K562 (cell line): ENCODE data around the gene LRRC47. TPM values are rescaled to one million over a fixed set of nuclear protein-coding genes. Genes with fewer than 3 reads are reported as not detected.

ENCODE experiments used
- CBX5 ChIP-seq: IDR thresholded peaks from 2 replicates; pipeline ENCODE4 v1.6.1; 2014; ENCODE audit warnings: low read depth, borderline replicate concordance
- CCNT2 ChIP-seq: IDR thresholded peaks from 2 replicates; pipeline ENCODE4 v1.6.1; 2011; ENCODE audit warnings: borderline replicate concordance, low read depth, mild to moderate bottlenecking, moderate library complexity, mixed read lengths, low read length; ENCODE audit not compliant: insufficient read length; ENCODE audit errors: extremely low read depth
- E2F6 ChIP-seq, 2 experiments: IDR thresholded peaks; 2 replicates each; pipeline ENCODE4 v1.6.1; 2011; ENCODE audit warnings: borderline replicate concordance in 1 of 2, control low read depth in 1 of 2, low read depth in 1 of 2, low read length in 1 of 2, mild to moderate bottlenecking in 1 of 2, mixed read lengths in 1 of 2, moderate library complexity in 1 of 2; ENCODE audit not compliant: insufficient read depth in 1 of 2, insufficient read length in 1 of 2, poor library complexity in 1 of 2, severe bottlenecking in 1 of 2; ENCODE audit errors: extremely low read depth in 1 of 2
- ETV6 ChIP-seq, 3 experiments: fragments of 150-350 bp in 1 of 3; sonication (generic) in 1 of 3; formaldehyde crosslinking in 1 of 3; IDR thresholded peaks; 2 replicates each; pipeline versions ENCODE4 v1.6.1 to v1.8.0; 2014 to 2022; ENCODE audit warnings: borderline replicate concordance in 2 of 3, low read depth in 2 of 3, antibody characterized with exemption in 1 of 3, low read length in 1 of 3, mild to moderate bottlenecking in 1 of 3, missing genetic modification reagents in 1 of 3
- KAT2B ChIP-seq: IDR thresholded peaks from one replicate; pipeline ENCODE4 v1.6.1; 2012; ENCODE audit warnings: low read depth, mild to moderate bottlenecking, control low read depth, inconsistent platforms, low read length, moderate library complexity
- KDM4B ChIP-seq, 2 experiments: fragments of 450-650 bp in 1 of 2; sonication (generic) in 1 of 2; IDR thresholded peaks; 2 replicates each; pipeline ENCODE4 v1.6.1; 2016 to 2017; ENCODE audit warnings: borderline replicate concordance in 2 of 2, antibody characterized with exemption in 1 of 2, low read depth in 1 of 2, mild to moderate bottlenecking in 1 of 2
- LARP7 ChIP-seq: fragments of 450-650 bp; IDR thresholded peaks from 2 replicates; pipeline ENCODE4 v1.6.1; 2016
- LCOR ChIP-seq: sonication (generic); formaldehyde crosslinking; IDR thresholded peaks from 2 replicates; pipeline ENCODE4 v1.8.0; 2022; ENCODE audit warnings: mild to moderate bottlenecking, missing genetic modification reagents
- MAZ ChIP-seq, 2 experiments: fragments of 450-650 bp in 1 of 2; sonication (generic) in 1 of 2; formaldehyde crosslinking; IDR thresholded peaks in 1 of 2; conservative IDR thresholded peaks in 1 of 2; 2 replicates each; pipeline versions ENCODE4 v1.4.0 to v1.5.0; 2020; ENCODE audit warnings: mild to moderate bottlenecking in 1 of 2, missing genetic modification reagents in 1 of 2
- NFYB ChIP-seq: IDR thresholded peaks from 2 replicates; pipeline ENCODE4 v1.6.1; 2011; ENCODE audit warnings: mild to moderate bottlenecking, moderate library complexity; ENCODE audit not compliant: insufficient read length; ENCODE audit errors: extremely low read depth
- SREBF2 ChIP-seq: sonication (generic); formaldehyde crosslinking; IDR thresholded peaks from 2 replicates; pipeline ENCODE4 v1.4.0; 2020; ENCODE audit warnings: mild to moderate bottlenecking, missing genetic modification reagents
- ZBTB11 ChIP-seq, 3 experiments: fragments of 200-800 bp in 1 of 3; fragments of 250-450 bp in 1 of 3; fragments of 450-650 bp in 1 of 3; sonication (Bioruptor Pico) in 1 of 3; sonication (Bioruptor generic) in 1 of 3; formaldehyde crosslinking in 1 of 3; IDR thresholded peaks; 2 replicates each; pipeline versions ENCODE4 v1.6.1 to v1.8.0; 2016 to 2022; ENCODE audit warnings: mild to moderate bottlenecking in 2 of 3, missing genetic modification characterization in 2 of 3, missing compliant biosample characterization in 1 of 3, moderate library complexity in 1 of 3
- ZNF253 ChIP-seq: fragments of 250-450 bp; sonication (Bioruptor Pico); conservative IDR thresholded peaks from 2 replicates; pipeline ENCODE4 v1.6.1; 2021; ENCODE audit warnings: mild to moderate bottlenecking
- ZNF408 ChIP-seq: fragments of 250-450 bp; sonication (Bioruptor Pico); IDR thresholded peaks from 2 replicates; pipeline ENCODE4 v1.4.0; 2020; ENCODE audit warnings: low read depth, mild to moderate bottlenecking, moderate library complexity
- ZNF639 ChIP-seq, 2 experiments: fragments of 200-800 bp in 1 of 2; sonication (Bioruptor generic) in 1 of 2; sonication (generic) in 1 of 2; formaldehyde crosslinking in 1 of 2; IDR thresholded peaks in 1 of 2; conservative IDR thresholded peaks in 1 of 2; 2 replicates each; pipeline versions ENCODE4 v1.5.0 to v1.6.1; 2016 to 2020; ENCODE audit warnings: missing compliant biosample characterization in 1 of 2, missing genetic modification characterization in 1 of 2, missing genetic modification reagents in 1 of 2
- polyA plus RNA-seq, 8 experiments: library from polyadenylated mRNA; depleted of rRNA in 4 of 8; stranded (reverse) in 5 of 8; unstranded in 3 of 8; fragments of >200 nt; fragmentation: Nextera tagmentation in 2 of 8; fragmentation: Illumina TruSeq in 1 of 8; extraction: Ambion mirVana in 2 of 8; extraction: Trizol in 1 of 8; gene quantifications; 2 replicates each; pipeline versions ENCODE4 v1.2.1 to v1.2.3, GENCODE V29; 2011 to 2014; ENCODE audit warnings: inconsistent platforms in 1 of 8, missing spikeins in 1 of 8
- total RNA-seq, 7 experiments: library from RNA; depleted of rRNA in 6 of 7; stranded (reverse); fragments of >200 nt in 6 of 7; fragmentation: Illumina TruSeq in 2 of 7; extraction: Trizol in 2 of 7; gene quantifications; 2 replicates each; pipeline versions ENCODE4 v1.2.1 to v1.2.3, GENCODE V29; 2011 to 2021; ENCODE audit warnings: low replicate concordance in 1 of 7
- TF ChIP-seq, protein P1 (sequence below): fragments of 450-650 bp; IDR thresholded peaks from 2 replicates; pipeline ENCODE4 v1.6.1; 2016; ENCODE audit warnings: borderline replicate concordance

The LRRC47 gene
- total and polyA plus RNA-seq, 9 of the 15 experiments (the other 6 are each of a cell fraction or from before 2014, with no cell fraction given), result 4.6 to 68.0 (median 35.9) TPM

- TF ChIP-seq CCNT2 (no peak), ZBTB11 (CRISPR knock-in tag; IDR thresholded peaks at IDR 0.05) (0 out of 6 replicates have a peak, but pooled peaks of 1 of the 3 experiments have one; percentile 10), ZNF253 (CRISPR knock-in tag) (no peak), ZNF408 (no peak), E2F6 (IDR thresholded peaks at IDR 0.05; ENCODE audit: borderline replicate concordance in 1 of 2, extremely low read depth in 1 of 2, insufficient read depth in 1 of 2, insufficient read length in 1 of 2, low read depth in 1 of 2, low read length in 1 of 2, poor library complexity in 1 of 2, severe bottlenecking in 1 of 2) (no peak), ZNF639 (CRISPR knock-in tag; conservative IDR thresholded peaks at IDR 0.05 in 1 of 2, IDR thresholded peaks at IDR 0.05 in 1 of 2) (peak in 1 of 2 experiments; percentile 73; a peak in 1 of 4 replicates), MAZ (CRISPR knock-in tag; conservative IDR thresholded peaks at IDR 0.05 in 1 of 2, IDR thresholded peaks at IDR 0.05 in 1 of 2) (peak in 1 of 2 experiments; percentile 11; a peak in 1 of 4 replicates), ETV6 (IDR thresholded peaks at IDR 0.05; ENCODE audit: borderline replicate concordance in 1 of 2, low read depth in 2 of 2, low read length in 1 of 2) (no peak), ETV6 (CRISPR knock-in tag; IDR thresholded peaks at IDR 0.05; ENCODE audit: borderline replicate concordance) (no peak), SREBF2 (no peak), LCOR (CRISPR knock-in tag) (no peak), KAT2B (no peak), CBX5 (peak; percentile 5; the same call in 1 of the 2 replicates), KDM4B (IDR thresholded peaks at IDR 0.05; ENCODE audit: borderline replicate concordance in 2 of 2, low read depth in 1 of 2) (peak in 1 of 2 experiments; percentile 31; a peak in 1 of 4 replicates), LARP7 (no peak), NFYB (no peak)
- TF ChIP-seq, protein P1, sequence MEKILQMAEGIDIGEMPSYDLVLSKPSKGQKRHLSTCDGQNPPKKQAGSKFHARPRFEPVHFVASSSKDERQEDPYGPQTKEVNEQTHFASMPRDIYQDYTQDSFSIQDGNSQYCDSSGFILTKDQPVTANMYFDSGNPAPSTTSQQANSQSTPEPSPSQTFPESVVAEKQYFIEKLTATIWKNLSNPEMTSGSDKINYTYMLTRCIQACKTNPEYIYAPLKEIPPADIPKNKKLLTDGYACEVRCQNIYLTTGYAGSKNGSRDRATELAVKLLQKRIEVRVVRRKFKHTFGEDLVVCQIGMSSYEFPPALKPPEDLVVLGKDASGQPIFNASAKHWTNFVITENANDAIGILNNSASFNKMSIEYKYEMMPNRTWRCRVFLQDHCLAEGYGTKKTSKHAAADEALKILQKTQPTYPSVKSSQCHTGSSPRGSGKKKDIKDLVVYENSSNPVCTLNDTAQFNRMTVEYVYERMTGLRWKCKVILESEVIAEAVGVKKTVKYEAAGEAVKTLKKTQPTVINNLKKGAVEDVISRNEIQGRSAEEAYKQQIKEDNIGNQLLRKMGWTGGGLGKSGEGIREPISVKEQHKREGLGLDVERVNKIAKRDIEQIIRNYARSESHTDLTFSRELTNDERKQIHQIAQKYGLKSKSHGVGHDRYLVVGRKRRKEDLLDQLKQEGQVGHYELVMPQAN, result no peak
These were observed 21.9 kb downstream of the LRRC47 start (continued) for GRCh38 chr1:3774276-3774945.
